ENCODE results near the gene STK39.

STK39 gene

DNA sequence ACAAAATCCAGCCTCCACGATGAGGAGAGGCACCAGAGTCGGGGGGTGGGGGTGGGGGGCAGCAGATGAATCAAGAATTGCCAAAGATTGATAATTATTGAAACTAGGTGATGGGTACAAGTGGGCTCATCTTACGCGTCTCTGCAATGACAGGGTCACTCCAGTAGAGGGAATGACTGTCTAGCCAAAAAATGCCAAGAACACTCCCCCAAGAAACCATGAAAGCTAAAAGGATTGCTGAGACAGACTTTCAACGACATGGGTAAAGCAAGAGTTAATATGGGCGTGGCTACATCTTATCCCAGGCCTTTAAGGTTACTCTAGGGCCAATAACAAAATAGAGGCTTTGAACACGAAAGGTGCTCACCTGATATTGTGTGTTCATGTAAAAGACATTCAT, 86.5 kb downstream of the STK39 start:
- DNase-seq (ENCODE audit: low read depth in 2 of 2) = no peak

DNA sequence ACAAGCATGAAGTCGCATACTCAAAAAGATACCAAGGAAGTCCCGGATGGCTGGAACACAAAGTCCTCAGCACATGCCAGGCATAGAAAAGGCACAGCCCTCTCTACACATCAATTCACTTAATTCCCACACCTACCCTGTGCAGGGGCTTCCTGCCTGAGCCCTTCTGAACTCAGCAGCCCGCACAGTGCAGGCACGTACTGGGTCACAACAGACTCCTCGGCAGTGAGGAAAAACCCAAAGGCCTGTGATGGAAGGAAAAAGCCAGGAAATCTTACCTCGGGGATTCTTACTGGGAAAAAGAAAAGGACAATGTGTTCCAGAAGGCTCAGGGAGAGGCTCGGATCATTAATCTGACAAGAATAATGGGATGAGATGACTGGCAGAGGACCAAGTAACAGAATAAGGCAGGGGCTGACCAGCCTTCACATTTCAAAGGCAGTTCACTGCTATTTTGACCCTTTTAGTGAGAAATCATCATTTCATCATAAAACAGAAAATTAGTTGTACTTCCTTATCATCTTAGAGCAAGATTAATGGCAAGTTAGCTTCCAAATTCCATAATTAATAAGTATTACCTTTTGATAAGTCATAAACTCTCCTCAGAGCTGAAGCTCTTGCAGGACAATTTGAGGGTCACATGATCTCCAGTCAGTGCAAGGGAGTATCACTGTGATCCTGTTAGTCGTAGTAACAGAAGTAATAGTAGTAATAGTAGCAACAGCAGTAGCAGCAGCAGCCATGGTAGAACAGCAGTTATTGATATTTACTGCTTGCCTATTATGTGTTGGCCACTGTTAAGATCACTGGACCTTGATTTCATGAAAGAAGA, 87.4 kb downstream of the STK39 start:
- no peak for DNase-seq (ENCODE audit: low read depth in 2 of 2)

DNA sequence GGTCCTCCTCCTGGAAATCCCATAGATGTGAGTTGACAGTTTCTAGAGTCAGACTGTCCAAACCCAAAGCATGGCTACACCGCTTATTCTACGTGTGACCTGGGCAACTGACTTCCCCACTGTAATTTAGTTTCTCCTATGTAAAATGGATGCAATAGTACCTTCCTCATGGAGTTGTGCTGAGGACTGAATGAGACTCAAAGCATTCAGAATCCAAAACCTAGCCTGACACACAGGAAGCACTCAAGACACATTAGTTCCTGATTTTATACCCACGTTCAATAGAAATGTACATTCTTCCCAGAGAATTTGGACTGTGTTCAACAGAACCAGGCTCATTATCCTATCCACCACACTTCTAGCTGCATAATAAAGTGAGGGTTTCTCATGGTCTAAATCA, 88.8 kb downstream of the STK39 start:
- DNase-seq (ENCODE audit: low read depth in 2 of 2) = no peak

DNA sequence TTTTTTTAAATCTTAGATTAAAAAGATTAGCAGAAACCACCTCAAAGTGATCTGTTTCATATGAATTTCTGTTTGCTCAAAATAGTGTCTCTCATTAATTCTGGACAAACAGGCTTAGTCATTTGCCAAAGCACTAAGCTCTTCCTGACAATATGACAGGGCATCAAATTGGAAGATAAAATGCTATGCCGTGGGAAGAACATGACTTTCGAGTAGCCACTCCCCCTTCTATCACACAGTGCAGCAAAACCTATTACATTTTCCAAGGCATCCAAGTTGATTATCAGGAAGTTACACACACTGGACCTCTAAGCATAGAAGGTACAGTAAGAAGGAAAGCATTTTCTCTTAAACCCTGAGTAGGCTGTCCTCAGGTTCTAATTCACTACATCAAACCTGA, 89.5 kb downstream of the STK39 start:
- no peak for DNase-seq (ENCODE audit: low read depth in 2 of 2)

DNA sequence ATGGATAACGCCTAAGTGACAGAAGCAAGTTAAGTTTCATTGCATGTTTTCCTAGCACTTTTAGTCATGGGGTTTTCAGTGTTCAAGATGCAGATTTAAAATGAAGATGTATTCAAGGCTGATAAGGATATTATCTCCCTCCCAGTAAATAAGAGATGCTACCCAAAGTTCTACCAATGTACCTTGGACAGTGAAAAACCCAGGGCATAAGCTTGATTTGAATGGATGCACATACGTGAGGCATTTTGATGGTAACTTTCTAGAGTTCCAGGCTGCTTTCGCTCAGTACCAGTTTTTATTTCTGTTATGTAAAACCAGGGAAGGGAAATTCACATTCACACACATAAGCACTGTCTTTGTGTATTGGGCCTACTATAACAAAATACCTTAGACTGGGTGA, 90.3 kb downstream of the STK39 start:
- no peak for DNase-seq (ENCODE audit: low read depth in 2 of 2)

DNA sequence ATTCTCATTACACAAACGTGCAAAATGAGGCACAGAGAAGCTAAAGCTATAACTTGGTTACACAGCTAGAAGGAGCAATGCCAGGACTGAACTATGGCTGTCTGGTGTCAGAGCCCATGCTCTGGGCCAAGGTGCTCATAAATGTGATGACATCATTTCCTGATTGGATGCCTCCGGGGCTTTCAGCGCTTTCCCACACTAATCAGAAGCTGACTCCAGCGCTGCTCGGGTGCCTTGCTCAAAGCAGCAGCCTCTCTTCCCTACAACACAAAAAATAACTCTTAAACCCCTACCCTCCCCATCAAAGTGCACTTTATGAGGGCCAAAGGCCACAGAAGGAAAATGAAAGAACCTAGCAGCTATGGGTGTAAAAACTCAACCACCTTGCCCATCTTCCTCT, 90.7 kb downstream of the STK39 start:
- no peak for DNase-seq (ENCODE audit: low read depth in 2 of 2)

DNA sequence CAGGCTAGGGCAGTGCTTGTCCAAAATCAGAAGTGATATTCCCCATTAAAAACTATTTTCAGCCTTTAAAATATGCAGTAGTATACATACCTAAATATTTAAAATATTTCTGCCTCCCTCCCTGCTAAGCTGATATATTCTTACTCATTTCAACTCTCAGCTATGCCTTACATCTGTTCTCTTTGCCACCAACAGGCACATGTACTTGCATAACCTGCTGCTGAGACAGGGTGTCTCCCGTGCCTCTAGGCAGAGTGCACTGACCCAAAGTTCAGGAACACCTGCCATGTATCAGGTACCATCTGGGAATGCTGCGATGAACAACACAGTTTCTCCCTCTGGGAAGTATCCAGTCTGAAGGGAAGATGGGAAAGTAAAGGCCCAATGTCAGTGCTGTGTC, 91.7 kb downstream of the STK39 start:
- no peak for DNase-seq (ENCODE audit: low read depth in 2 of 2)

DNA sequence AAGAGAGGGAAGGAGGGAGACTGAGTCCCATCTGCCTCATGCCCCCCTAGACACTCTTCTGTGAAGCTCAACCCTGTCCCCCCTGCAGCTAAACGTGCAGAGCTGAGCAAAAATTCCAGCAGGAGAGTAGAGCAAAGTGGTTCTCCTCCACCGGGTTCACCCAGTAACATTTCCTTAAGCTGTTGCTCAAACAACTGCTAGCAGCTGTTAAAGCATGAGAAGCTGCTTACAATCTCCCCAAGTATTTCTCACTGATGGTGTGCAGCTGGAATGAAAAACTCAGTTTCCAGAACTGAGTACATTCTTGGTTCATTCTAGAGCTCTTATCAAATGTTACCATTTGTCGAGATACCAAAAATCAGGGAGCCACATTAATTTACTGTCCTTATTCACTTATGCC, 92.3 kb downstream of the STK39 start:
- no peak for DNase-seq (ENCODE audit: low read depth in 2 of 2)

DNA sequence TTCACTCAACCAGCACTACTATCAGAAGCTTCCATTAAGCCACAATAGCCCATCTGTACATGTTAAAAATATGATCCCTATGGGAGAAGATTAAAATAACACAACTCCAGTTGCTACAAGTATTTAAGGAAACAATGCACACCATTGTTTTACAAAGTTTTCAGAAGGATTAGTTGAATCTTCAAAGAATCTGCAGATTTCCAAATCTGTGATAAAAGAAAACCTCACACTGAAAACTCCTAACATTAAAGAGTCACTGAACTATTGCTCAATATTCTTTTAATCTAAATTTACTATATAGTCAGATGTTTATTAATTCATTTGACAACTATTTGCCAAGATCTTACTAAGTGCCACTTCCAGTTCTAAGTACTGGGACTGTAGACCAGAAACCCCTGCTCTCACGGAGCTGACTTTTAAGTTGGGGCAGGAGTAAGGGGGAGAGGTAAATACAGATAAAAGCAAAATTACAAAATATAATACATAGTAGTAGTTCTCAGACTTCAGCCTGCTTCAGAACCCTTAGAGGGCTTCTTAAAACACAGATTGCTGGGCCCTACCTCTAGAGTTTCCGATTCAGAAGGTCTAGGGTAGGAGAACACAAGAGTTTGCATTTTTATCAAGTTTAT, 94.4 kb downstream of the STK39 start:
- DNase-seq (ENCODE audit: low read depth in 2 of 2) = no peak

DNA sequence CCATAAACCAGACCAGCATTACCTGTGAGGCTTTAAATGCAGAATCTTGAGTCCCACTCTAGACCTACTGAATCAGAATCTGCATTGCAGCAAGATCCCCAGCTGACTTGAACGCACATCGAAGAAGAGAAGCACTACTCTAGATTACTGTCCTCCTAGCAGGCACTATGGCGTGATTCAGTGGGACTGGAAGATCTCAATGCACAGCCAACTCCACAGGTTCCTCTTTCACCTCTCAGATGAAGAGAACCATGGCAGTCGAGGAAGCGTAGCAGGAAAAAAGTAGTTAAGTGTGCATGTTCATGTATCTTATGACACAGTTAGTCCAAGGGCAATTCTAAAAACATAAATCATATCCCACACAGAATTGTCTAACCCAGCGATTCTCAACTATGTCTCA, 97.4 kb downstream of the STK39 start:
- DNase-seq (ENCODE audit: low read depth in 2 of 2) = no peak

DNA sequence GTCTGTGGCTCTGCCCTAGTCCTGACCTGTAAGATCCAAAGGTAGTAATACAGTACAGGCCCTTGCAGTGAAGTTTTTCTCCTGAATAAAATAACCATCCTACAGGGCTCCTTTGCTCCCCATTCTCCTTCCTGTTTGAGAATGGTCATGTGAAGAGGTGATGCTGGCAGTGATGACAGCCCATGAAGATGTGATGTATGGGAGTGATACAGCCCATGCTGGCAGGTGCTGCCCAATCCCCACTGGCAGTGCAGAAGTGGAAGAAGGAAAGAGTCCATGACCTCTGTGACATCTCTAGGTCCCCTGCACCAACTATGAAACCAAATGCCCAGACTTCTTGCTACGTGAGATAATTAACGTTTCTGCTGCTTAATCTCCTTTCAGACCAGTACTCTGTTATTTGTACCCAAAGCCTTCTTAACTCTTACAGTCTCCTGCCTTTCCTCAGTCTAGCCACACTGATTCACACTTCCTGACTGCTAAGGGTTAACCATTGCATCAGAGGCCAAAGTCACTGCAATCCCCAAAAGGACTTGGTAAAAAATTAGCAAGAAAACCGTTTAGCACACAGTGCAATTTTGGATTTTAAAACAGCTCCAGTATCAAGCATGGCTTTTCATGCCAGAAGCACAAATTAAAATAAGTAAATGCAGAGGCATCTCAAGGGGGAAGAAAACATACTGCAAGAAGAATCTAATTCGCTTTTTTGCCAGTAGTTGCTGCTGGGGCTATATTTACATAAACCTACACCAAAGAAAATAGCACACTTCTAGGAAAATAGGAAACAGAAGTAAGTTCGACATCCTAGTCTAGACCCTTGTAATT, 98.0 kb downstream of the STK39 start:
- no peak for DNase-seq (ENCODE audit: low read depth in 2 of 2)

DNA sequence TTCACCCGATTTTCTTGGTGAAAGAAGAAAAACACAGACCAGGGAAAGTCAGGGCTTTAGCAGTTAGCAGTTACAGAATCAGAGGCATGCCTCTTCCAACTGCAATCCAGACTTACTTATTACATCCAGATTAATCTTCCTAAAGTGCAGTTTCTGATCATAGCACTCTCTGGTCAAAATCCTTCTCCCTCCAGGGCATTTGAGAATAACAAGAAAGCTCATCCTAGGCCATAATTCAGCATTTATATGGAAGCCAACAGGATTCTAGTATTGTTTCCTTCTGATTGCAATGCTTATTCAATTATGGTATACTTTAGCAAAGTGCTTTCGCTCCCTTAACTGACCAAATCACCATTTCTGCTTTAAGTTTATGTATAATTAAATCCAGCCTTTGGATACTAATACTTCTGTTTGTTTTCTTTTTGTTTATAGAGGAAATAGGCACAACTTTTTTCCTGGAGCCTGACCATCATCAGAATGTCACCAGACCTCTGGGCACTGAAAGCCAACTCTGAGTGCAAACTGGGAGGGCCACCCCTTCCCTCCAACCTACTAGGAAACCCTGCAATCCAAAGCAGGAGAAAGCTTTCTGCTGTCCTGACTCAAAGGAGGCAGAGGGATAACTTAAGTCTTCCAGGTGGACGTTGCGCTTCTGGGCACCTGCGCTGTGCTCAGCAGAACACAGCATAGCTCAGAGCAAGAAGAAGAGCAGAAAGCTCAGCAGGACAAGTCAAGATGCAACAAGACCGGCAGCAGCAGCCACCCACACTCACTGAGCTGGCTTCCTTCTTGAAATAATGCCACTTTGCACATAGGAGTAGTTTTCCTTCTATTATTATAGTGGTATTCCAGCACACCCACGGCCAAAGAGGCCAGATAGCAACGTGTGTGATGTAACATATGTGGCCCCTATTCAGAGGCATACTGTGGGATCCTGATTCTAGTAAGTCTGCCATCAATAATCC, 99.3 kb downstream of the STK39 start:
- no peak for DNase-seq (ENCODE audit: low read depth in 2 of 2)

DNA sequence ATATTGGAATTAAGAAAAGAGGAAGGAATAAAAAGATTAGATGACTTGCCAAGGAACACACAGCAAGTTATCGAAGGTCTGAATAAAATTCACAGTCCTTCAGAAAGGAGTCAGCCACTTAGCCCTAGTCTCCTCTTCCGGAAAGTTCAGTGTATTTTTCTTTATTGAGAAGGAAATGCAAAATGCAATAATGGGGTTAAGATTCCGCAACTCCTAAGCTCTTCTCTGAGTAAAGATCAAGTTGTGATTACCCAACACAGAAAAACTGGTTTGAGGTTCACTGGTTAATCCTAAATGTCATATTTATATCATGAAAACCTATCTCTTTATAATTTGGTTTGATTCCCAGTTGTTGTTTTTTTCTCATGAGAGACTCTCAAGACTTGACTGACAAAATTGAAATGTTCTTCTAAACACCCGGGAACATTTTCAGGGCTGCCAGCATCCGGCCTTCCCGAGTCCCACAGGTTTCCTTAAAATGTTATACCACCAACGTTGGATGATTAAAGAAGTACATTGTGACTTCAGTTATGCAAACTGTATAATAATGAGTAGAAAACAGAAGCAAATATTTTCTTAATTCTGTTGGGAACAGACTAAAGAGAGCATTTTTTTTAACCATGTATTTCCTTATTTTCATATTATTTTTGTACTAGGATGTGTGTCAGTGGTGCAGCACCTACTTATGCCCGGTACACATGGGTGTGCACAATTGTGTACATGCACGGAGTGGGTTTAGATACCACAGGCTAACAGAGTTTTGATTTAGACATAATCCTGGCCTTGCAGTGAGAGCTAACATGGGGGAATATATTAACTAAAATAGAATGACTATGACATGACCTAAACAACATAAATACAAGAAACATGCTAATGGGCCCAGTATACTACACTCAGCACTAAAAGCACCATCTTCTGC, 100.2 kb downstream of the STK39 start:
- DNase-seq (ENCODE audit: low read depth in 2 of 2) = no peak

DNA sequence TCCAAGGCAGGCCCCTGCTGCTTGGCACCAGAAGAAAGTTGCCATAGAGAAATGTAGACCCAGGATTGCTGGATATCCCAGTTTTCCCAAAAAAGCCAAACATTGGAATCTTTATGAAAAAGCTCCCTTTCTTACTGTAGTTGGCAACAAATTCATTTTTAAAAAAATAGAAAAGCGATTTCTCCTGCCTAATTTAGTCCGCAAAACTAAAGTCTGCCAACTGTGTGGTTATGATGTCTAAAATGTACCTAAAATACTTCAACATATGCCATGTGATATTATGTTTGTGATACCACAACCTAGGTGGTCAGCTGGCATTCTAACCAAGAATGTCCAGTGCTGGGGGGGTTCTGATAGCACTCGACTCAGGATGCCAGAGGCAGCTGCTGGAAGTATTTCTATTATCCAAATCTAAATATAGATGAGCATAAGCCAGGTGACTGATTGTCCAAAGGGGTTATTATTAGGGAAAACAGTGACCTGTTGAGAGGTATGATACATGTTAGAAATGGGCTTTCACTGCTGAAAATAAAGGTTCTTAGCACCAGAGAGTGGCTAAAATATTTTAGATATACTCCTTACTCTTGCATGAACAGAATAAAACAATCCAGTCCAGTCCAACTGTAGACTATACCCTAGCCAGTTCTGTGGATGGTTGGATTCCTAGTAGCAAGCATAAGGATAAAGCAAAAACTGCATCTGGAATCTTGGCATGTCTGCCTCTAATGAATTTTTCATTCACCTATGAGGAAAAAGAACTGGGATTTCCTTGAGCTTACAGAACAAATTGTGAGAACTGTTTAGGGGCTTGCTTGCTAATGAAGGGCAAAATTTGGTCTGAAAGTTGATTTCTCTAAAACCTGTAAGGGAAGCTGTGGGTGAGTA, 101.7 kb downstream of the STK39 start:
- DNase-seq (ENCODE audit: low read depth in 2 of 2) = no peak

DNA sequence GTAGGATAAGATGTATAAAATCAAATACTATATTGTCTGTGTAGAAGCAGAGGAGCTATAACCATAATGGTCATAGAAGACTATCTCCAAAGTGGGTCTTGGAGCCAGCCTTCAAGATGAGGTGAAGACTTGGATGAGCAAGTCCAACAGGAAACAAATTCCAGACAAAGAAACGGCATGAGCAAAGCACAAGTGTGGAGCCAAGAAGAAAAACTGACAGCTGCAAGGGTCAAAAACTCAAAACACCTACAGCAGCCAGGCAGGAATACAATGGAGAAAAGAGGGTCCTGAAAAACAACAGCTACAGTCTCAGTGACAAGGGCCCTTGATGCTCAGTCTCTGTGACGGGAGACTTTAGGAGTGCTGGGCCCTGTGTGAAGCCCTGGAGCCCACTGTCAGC, 102.4 kb downstream of the STK39 start:
- DNase-seq (ENCODE audit: low read depth in 2 of 2) = no peak

DNA sequence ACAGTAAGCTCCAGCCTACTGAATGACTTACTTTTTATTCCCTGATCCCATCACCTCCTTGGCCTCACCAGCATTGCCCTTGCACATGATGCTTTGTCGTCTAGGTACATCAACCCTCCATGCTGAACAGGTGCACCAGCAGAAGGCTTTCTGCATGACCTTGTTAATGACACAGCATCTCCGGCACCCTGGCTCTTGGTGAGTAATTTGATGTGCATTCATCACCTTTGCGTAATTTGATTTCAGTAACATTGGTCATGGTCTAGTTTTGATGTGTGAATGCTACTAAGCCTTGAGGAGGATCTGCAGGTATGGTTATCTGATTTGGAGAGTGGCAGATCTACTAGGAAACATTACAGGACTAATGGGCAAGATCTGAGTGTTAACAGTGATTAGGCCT, 103.6 kb downstream of the STK39 start:
- no peak for DNase-seq (ENCODE audit: low read depth in 2 of 2)

DNA sequence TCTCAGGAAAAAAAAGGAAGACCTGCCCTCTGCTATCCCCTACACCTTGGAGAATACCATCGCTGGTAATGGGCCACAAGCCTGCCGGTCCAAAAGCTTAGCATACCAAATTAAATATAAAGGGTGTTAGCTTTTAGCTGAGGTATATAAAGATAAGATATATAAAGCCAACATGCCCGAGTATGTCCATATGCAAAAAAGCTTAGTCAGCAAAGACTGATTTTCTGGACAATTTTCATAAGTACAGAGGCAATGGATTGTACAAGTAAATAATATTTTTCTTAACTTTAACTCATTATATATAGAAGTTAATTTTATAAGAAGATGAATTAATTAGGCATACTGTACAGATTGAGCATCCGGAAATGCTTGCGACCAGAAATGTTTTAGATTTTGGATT, 106.5 kb downstream of the STK39 start:
- DNase-seq (ENCODE audit: low read depth in 2 of 2) = no peak

DNA sequence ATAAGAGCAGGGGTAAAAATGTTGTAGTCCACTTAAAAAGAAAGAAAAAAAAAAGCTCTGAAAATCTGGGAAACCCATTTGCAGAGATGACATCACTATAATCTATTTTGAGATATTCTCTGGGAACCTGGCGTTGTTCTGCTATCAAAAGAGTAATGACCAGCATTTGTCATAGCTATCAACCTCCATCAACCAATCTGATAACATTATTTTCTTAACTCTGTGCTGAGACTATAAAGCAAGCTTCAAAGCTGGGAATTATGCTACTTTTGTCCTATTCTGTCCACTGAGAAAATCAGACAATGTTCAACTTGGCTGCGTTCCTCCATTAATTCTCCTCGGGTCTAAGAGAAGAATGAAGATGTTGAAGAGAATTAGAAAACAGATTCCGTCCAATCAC, 107.5 kb downstream of the STK39 start:
- no peak for DNase-seq (ENCODE audit: low read depth in 2 of 2)

DNA sequence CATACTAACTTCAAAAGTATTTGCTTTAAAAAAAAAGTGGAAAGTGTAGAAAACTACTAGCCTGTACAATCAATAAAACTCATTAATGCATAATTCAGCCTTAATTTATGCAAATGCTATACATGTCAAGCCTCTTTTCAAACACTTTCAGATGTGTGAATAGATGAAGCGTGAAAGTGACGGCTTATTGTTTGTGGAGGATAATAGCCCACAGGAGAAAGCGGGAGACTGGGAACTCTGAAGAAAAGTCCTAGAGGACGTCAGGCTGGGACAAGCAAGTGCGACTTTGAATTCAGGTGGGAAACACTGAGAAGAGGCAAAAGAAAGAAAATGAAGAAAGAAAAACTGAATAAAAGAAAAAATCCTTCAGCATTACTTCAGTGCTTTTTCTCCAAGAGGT, 108.5 kb downstream of the STK39 start:
- no peak for DNase-seq (ENCODE audit: low read depth in 2 of 2)

DNA sequence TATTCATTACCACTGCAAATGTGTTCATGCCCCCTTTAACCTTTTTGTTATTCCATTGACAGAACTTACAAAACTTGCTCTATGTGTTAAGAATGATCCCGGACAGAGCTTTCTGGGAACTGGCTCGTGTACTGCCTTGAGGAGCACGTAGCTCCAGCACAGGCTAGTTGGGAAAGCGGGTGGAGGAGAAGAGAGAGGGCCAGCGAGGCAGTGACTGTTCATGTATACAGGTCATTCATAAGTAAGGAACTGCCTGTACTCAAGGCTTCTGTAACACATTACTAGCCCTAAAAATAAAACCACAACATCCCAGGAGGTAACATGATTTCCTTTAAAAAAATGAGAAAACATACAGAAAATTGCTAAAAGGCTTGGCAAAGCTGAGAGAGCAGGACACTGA, 109.0 kb downstream of the STK39 start:
- DNase-seq (ENCODE audit: low read depth in 2 of 2) = no peak
